H1 (cell line): Measurements from ENCODE around the gene AGFG2. TPM values are rescaled to one million over a fixed set of nuclear protein-coding genes. Genes with fewer than 3 reads are reported as not detected.

Experiments used
- CTCF ChIA-PET: fragments of 300-600 bp; sonication (Branson Sonifier 250); formaldehyde crosslinking; loops from one replicate; lab custom pipeline; 2021; ENCODE audit not compliant: partially characterized antibody; lab: Charles Lee
- POLR2A ChIA-PET: fragments of 300-600 bp; sonication (Branson Sonifier 250); formaldehyde crosslinking; loops from one replicate; lab custom pipeline; 2021; ENCODE audit warnings: inconsistent platforms; ENCODE audit not compliant: partially characterized antibody; lab: Charles Lee
- DNase-seq, 2 experiments: peaks; one replicate each; pipeline versions ENCODE4 v3.0.0 to v3.0.0-alpha.2; 2010 to 2022; ENCODE audit warnings: low spot score in 2 of 2, low read depth in 1 of 2, mixed read lengths in 1 of 2
- FAIRE-seq: peaks from 2 replicates; lab custom pipeline; 2011; peaks lifted over from hg19 to GRCh38; lab: Jason Lieb, UNC
- H2AFZ ChIP-seq: 2 replicates; pipeline ENCODE4 v1.8.1; 2012; ENCODE audit warnings: low read length, inconsistent platforms
- H2AK5ac ChIP-seq: 2 replicates; pipeline ENCODE4 v1.6.1; 2013; ENCODE audit warnings: low read depth, low read length
- H2BK120ac ChIP-seq: replicated peaks from 2 replicates; pipeline ENCODE3; 2013; ENCODE audit warnings: low read depth, low read length, inconsistent platforms
- H2BK12ac ChIP-seq: 2 replicates; pipeline ENCODE4 v1.6.1; 2013; ENCODE audit warnings: low read depth, low read length
- H2BK15ac ChIP-seq: 2 replicates; pipeline ENCODE4 v1.6.1; 2013; ENCODE audit warnings: low read length
- H2BK20ac ChIP-seq: 2 replicates; pipeline ENCODE4 v1.6.1; 2013; ENCODE audit warnings: low read length
- H2BK5ac ChIP-seq: 2 replicates; pipeline ENCODE4 v1.6.1; 2013; ENCODE audit warnings: low read depth, low read length
- H3K14ac ChIP-seq: 2 replicates; pipeline ENCODE4 v1.6.1; 2013; ENCODE audit warnings: inconsistent platforms; ENCODE audit not compliant: insufficient read length
- H3K18ac ChIP-seq: 2 replicates; pipeline ENCODE4 v1.6.1; 2013; ENCODE audit warnings: low read length; ENCODE audit errors: extremely low read depth
- H3K23ac ChIP-seq: 2 replicates; pipeline ENCODE4 v1.6.1; 2013; ENCODE audit warnings: inconsistent platforms; ENCODE audit not compliant: insufficient read length
- H3K23me2 ChIP-seq: 2 replicates; pipeline ENCODE4 v1.6.1; 2013; ENCODE audit warnings: low read depth, low read length
- H3K27ac ChIP-seq: 2 replicates; pipeline ENCODE4 v1.6.1; 2011; ENCODE audit warnings: low read depth, low read length, inconsistent platforms
- H3K27me3 ChIP-seq, 4 experiments: replicated peaks in 1 of 4; 1 replicate in 1 of 4; 2 replicates in 3 of 4; pipeline versions ENCODE4 v1.6.1 to v1.8.1; 2011 to 2013; ENCODE audit warnings: low read length in 3 of 4, mild to moderate bottlenecking in 3 of 4, inconsistent platforms in 2 of 4, mixed read lengths in 2 of 4, moderate library complexity in 1 of 4; ENCODE audit not compliant: control insufficient read depth in 3 of 4, insufficient read depth in 3 of 4; ENCODE audit errors: extremely low read depth in 1 of 4
- H3K36me3 ChIP-seq, 4 experiments: 2 replicates each; pipeline versions ENCODE4 v1.6.1 to v1.8.1; 2011 to 2013; ENCODE audit warnings: mild to moderate bottlenecking in 4 of 4, low read length in 3 of 4, moderate library complexity in 2 of 4, control low read depth in 1 of 4, inconsistent platforms in 1 of 4; ENCODE audit not compliant: insufficient read depth in 4 of 4, control insufficient read depth in 2 of 4
- H3K4ac ChIP-seq: replicated peaks from 2 replicates; pipeline ENCODE3; 2013; ENCODE audit warnings: low read length, low read depth, mixed read lengths, inconsistent platforms; ENCODE audit not compliant: insufficient read length
- H3K4me1 ChIP-seq, 4 experiments: replicated peaks in 1 of 4; 1 replicate in 1 of 4; 2 replicates in 3 of 4; pipeline versions ENCODE4 v1.6.1 to v1.8.1; 2011 to 2013; ENCODE audit warnings: low read length in 3 of 4, inconsistent platforms in 2 of 4, mixed read lengths in 1 of 4; ENCODE audit not compliant: insufficient read depth in 4 of 4, control insufficient read depth in 3 of 4
- H3K4me2 ChIP-seq, 2 experiments: 2 replicates each; pipeline versions ENCODE4 v1.6.1 to v1.8.1; 2011 to 2013; ENCODE audit warnings: low read depth in 2 of 2, low read length in 2 of 2, control low read depth in 1 of 2, inconsistent platforms in 1 of 2, mild to moderate bottlenecking in 1 of 2; ENCODE audit not compliant: insufficient read depth in 1 of 2
- H3K4me3 ChIP-seq, 4 experiments: fragments of 200-600, 300-600 bp in 1 of 4; sonication (generic), shearing (Covaris generic), sonication (Bioruptor Twin) in 1 of 4; 2 replicates each; pipeline versions ENCODE4 v1.5.1 to v1.8.1; 2011 to 2016; ENCODE audit warnings: low read length in 4 of 4, low read depth in 3 of 4, control low read depth in 2 of 4, inconsistent platforms in 2 of 4, mild to moderate bottlenecking in 2 of 4, mixed read lengths in 1 of 4, moderate library complexity in 1 of 4; ENCODE audit not compliant: insufficient read depth in 2 of 4; ENCODE audit errors: extremely low read depth in 1 of 4
- H3K56ac ChIP-seq: replicated peaks from 2 replicates; pipeline ENCODE3; 2013; ENCODE audit warnings: low read depth, mild to moderate bottlenecking, mixed read lengths, low read length, inconsistent platforms; ENCODE audit not compliant: insufficient read length
- H3K79me1 ChIP-seq: 2 replicates; pipeline ENCODE4 v1.6.1; 2013; ENCODE audit warnings: low read depth, low read length, control low read depth
- H3K79me2 ChIP-seq, 2 experiments: 2 replicates each; pipeline versions ENCODE4 v1.6.1 to v1.8.1; 2012 to 2013; ENCODE audit warnings: low read length in 2 of 2, mild to moderate bottlenecking in 2 of 2, inconsistent platforms in 1 of 2; ENCODE audit not compliant: insufficient read depth in 2 of 2, control insufficient read depth in 1 of 2
- H3K9ac ChIP-seq, 4 experiments: replicated peaks in 1 of 4; 1 replicate in 1 of 4; 2 replicates in 3 of 4; pipeline versions ENCODE4 v1.6.1 to v1.8.1; 2011 to 2013; ENCODE audit warnings: low read depth in 3 of 4, low read length in 3 of 4, control low read depth in 2 of 4, mild to moderate bottlenecking in 2 of 4, moderate library complexity in 2 of 4, inconsistent platforms in 1 of 4; ENCODE audit errors: extremely low read depth in 1 of 4
- H3K9me3 ChIP-seq, 2 experiments: 2 replicates each; pipeline versions ENCODE4 v1.6.1 to v1.8.1; 2012 to 2013; ENCODE audit warnings: mild to moderate bottlenecking in 2 of 2, moderate library complexity in 2 of 2, control low read depth in 1 of 2, inconsistent platforms in 1 of 2, low read depth in 1 of 2, low read length in 1 of 2, mixed read lengths in 1 of 2; ENCODE audit not compliant: insufficient read depth in 2 of 2
- H4K20me1 ChIP-seq, 2 experiments: replicated peaks in 1 of 2; 2 replicates each; pipeline versions ENCODE3 to v1.8.1; 2011 to 2013; ENCODE audit warnings: inconsistent platforms in 2 of 2, low read length in 2 of 2, mild to moderate bottlenecking in 1 of 2; ENCODE audit not compliant: insufficient read depth in 2 of 2, control insufficient read depth in 1 of 2
- H4K5ac ChIP-seq: 2 replicates; pipeline ENCODE4 v1.6.1; 2013; ENCODE audit warnings: low read length, low read depth, mixed read lengths, inconsistent platforms; ENCODE audit not compliant: insufficient read length
- H4K8ac ChIP-seq: 2 replicates; pipeline ENCODE4 v1.8.0; 2013; ENCODE audit warnings: mild to moderate bottlenecking, moderate library complexity, low read length, inconsistent platforms; ENCODE audit not compliant: insufficient read depth; ENCODE audit errors: extremely low read depth
- H4K91ac ChIP-seq: replicated peaks from 2 replicates; pipeline ENCODE3; 2013; ENCODE audit warnings: low read length, mixed read lengths, inconsistent platforms; ENCODE audit not compliant: insufficient read length
- BCL11A ChIP-seq, 2 experiments: IDR thresholded peaks; one replicate each; pipeline ENCODE4 v1.6.1; 2011; ENCODE audit warnings: low read depth in 2 of 2, low read length in 2 of 2, mild to moderate bottlenecking in 2 of 2
- POU5F1 ChIP-seq: IDR thresholded peaks from 2 replicates; pipeline ENCODE4 v1.6.1; 2011; ENCODE audit warnings: low read depth, mild to moderate bottlenecking, low read length, moderate library complexity
- RAD21 ChIP-seq, 2 experiments: IDR thresholded peaks in 1 of 2; conservative IDR thresholded peaks in 1 of 2; 2 replicates each; pipeline ENCODE4 v1.6.1; 2011; ENCODE audit warnings: low read depth in 2 of 2, low read length in 2 of 2, improper control_type of control experiment in 1 of 2, inconsistent platforms in 1 of 2, mild to moderate bottlenecking in 1 of 2, moderate library complexity in 1 of 2
- RFX5 ChIP-seq: IDR thresholded peaks from 2 replicates; pipeline ENCODE4 v1.6.1; 2011; ENCODE audit warnings: low read depth, low read length, improper control_type of control experiment, borderline replicate concordance
- SP1 ChIP-seq: IDR thresholded peaks from 2 replicates; pipeline ENCODE4 v1.6.1; 2011; ENCODE audit warnings: low read depth, low read length
- SRF ChIP-seq: IDR thresholded peaks from 2 replicates; pipeline ENCODE4 v1.6.1; 2011; ENCODE audit warnings: mild to moderate bottlenecking, low read depth, low read length, moderate library complexity
- TBP ChIP-seq: IDR thresholded peaks from 2 replicates; pipeline ENCODE4 v1.6.1; 2011; ENCODE audit warnings: low read depth, low read length, improper control_type of control experiment
- TCF12 ChIP-seq: IDR thresholded peaks from 2 replicates; pipeline ENCODE4 v1.6.1; 2011; ENCODE audit warnings: low read depth, mild to moderate bottlenecking, low read length
- ZNF274 ChIP-seq: IDR thresholded peaks from 2 replicates; pipeline ENCODE4 v1.7.0; 2012; ENCODE audit warnings: low read length, borderline replicate concordance; ENCODE audit errors: extremely low read depth
- WGBS, 2 experiments: shearing (Covaris generic) in 1 of 2; methylation state at CpG; one replicate each; pipeline versions ENCODE4 v1.1.6 to v1.1.7; 2013 to 2015; ENCODE audit warnings: low lambda C conversion rate in 2 of 2, mixed read lengths in 2 of 2, inconsistent platforms in 1 of 2, low coverage in 1 of 2, missing lambda C conversion rate in 1 of 2; ENCODE audit not compliant: insufficient replicate concordance in 2 of 2, insufficient coverage in 1 of 2, insufficient read length in 1 of 2; ENCODE audit errors: extremely low coverage in 1 of 2, missing lambda C conversion rate in 1 of 2; 5-methylcytosine and 5-hydroxymethylcytosine counted together
- polyA plus RNA-seq, 7 experiments: library from polyadenylated mRNA; depleted of rRNA in 3 of 7; stranded (reverse) in 5 of 7; unstranded in 2 of 7; fragments of >200 nt in 5 of 7; fragments of 200-250 nt in 2 of 7; gene quantifications; 1 replicate in 5 of 7; 2 replicates in 1 of 7; 4 replicates in 1 of 7; pipeline versions ENCODE4 v1.2.1 to v1.2.3, GENCODE V29; 2011 to 2013; ENCODE audit warnings: missing spikeins in 2 of 7, mixed read lengths in 2 of 7
- total RNA-seq: library from RNA; stranded (reverse); fragmentation: NEBNext Ultra II Directional; extraction: Animal tissue kit (Norgen Biotek cat#: 25700); gene quantifications from 2 replicates; pipeline ENCODE4 v1.2.1, GENCODE V29; 2021

The AGFG2 gene
- total and polyA plus RNA-seq, 2 of the 8 experiments (the other 6 are each of a cell fraction or from before 2014, with no cell fraction given), result 7.6 to 11.2 TPM

DNA sequence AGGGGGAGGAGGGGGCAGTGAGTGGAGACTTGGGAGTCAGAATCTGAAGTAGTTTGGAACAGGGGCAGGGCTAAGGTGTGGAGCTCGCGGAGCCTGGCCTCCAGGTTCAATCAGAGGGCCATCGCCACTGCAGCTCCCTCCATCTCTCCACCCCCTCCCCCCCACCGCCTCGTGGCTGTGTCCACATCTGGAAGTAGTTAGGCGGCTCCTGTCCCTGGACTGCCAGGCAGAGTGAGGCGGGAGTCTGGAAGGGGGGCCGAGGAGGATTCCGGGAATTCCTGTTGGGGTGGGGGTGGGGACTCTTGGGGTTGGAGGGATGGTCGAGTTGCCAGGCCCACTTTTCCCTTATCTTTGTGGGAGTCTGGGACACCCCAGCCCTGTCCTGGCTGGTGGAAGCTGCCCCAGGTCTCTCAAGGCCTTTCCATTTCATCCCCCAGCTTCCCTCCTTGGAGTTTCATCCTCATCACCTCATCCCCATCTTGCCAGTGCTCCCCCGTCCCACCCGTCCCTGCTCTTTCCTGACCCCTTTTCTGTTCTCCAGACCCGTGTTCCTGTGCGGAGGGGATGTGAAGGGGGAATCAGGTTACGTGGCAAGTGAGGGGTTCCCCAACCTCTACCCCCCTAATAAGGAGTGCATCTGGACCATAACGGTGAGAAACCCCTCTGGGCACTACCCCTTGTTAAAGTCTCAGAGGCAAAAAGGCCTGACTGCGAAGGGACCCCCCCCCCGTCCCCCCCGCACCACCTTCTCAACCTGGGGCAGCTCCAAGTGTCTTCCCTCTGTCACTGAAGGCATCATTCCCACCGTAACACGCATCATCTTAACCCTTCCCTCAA is 64.1 kb downstream of the AGFG2 start:
- Histone ChIP-seq H3K27ac (peak overlapping the region; percentile 67), H2BK15ac (peak overlapping the region; percentile 97; the same call in 1 of the 2 replicates)
- WGBS, 2 experiments, result 7% methylated on average over 18 of the region's 21 CpGs; no CpG with 5 or more reads in 1 of the 2 experiments
- TF ChIP-seq TBP (0 out of 2 replicates have a peak, but pooled peaks have one; percentile 25), RAD21 (IDR thresholded peaks at IDR 0.05 in 1 of 2, conservative IDR thresholded peaks at IDR 0.05 in 1 of 2; ENCODE audit: low read depth in 2 of 2, low read length in 2 of 2) (no peak; a peak in 1 of 4 replicates), TCF12 (peak; percentile 95), POU5F1 (no peak), SRF (no peak), ZNF274 (no peak), SP1 (0 out of 2 replicates have a peak, but pooled peaks have one; percentile 63), BCL11A (IDR thresholded peaks at IDR 0.05; ENCODE audit: low read depth in 2 of 2, low read length in 2 of 2) (no peak), RFX5 (no peak)

More for the DNA sequence above, 64.1 kb downstream of the AGFG2 start:
- Histone ChIP-seq H3K79me1 (0 out of 2 replicates have a peak, but pooled peaks cover 4% of the 10 kb centered on the region), H3K23ac (no peak overlapping the region), H2BK20ac (no peak overlapping the region), H3K4me2 (peak overlapping the region; percentile 91 to 98), H3K9ac (peak overlapping the region in 3 of 4 experiments; percentile 45 to 79 (median 55); a peak in 4 of 7 replicates), H3K56ac (peak overlapping the region; percentile 5), H3K23me2 (peaks cover 25% of the 10 kb centered on the region), H4K8ac (no peak overlapping the region; the same call in none of the 2 replicates), H2BK5ac (peak overlapping the region; percentile 88), H2AK5ac (no peak overlapping the region), H3K9me3 (no peaks in the 10 kb centered on the region), H3K4me3 (peak overlapping the region; percentile 68 to 82 (median 78)), H3K4me1 (peaks cover 0 to 31% (median 20%) of the 10 kb centered on the region in 4 experiments; a peak in 6 of 7 replicates), H4K20me1 (peaks cover 0 to 2% of the 10 kb centered on the region in 2 experiments), H3K14ac (no peak overlapping the region), H3K36me3 (peaks cover 0 to 6% (median under 1%) of the 10 kb centered on the region in 4 experiments; a peak in 4 of 8 replicates), H3K18ac (peak overlapping the region; percentile 81), H2AFZ (no peak overlapping the region), H4K91ac (peak overlapping the region; percentile 59), H2BK120ac (no peak overlapping the region), H3K4ac (peak overlapping the region; percentile 38), H3K27me3 (peaks cover 0 to 10% (median 4%) of the 10 kb centered on the region in 4 experiments; a peak in 2 of 7 replicates), H3K79me2 (peaks cover 0 to 6% of the 10 kb centered on the region in 2 experiments; a peak in 1 of 4 replicates), H2BK12ac (peak overlapping the region; percentile 92; the same call in 1 of the 2 replicates), H4K5ac (peak overlapping the region; percentile 32)
- ChIA-PET CTCF (interaction anchor here (0.6 to 5.4 kb wide), 16 partner anchors 9 to 589 kb away, joined by 3 to 51 read pairs (median 4); partner anchors contain the start of genes FBXO24, GIGYF1 and MOSPD3), POLR2A (interaction anchor here (0.6 to 8.9 kb wide), 22 partner anchors 8 to 168 kb away, joined by 3 to 172 read pairs (median 4); partner anchors contain the start of genes FBXO24, GNB2, LRCH4 and MOSPD3)
- DNase-seq, result peak in 1 of 2 experiments; percentile 76
- FAIRE-seq, result no peak
